CD4-positive, alpha-beta memory T cell (primary cell): Measurements from ENCODE around the gene PREX1. TPM values are rescaled to one million over a fixed set of nuclear protein-coding genes. Genes with fewer than 3 reads are reported as not detected.

Experiments
- CTCF ChIA-PET: fragments of 350-600 bp; sonication (Branson Sonifier 250); formaldehyde crosslinking; loops from one replicate; lab custom pipeline; 2021; ENCODE audit warnings: inconsistent platforms; ENCODE audit not compliant: partially characterized antibody; lab: Charles Lee
- POLR2A ChIA-PET: fragments of 350-600 bp; sonication (Branson Sonifier 250); formaldehyde crosslinking; loops from one replicate; lab custom pipeline; 2021; ENCODE audit not compliant: partially characterized antibody; lab: Charles Lee
- DNase-seq, 5 donors: peaks; one replicate each; pipeline versions ENCODE4 v3.0.0 to v3.0.0-alpha.2; 2020 to 2022; ENCODE audit warnings: mixed read lengths in 1 of 5
- H3K27ac ChIP-seq: one replicate; pipeline ENCODE4 v1.7.0; 2013; ENCODE audit warnings: low read depth, low read length
- H3K27me3 ChIP-seq: 2 replicates; pipeline ENCODE4 v1.7.0; 2013; ENCODE audit warnings: mild to moderate bottlenecking, low read length, moderate library complexity; ENCODE audit not compliant: insufficient read depth
- H3K36me3 ChIP-seq: 2 replicates; pipeline ENCODE4 v1.7.0; 2013; ENCODE audit warnings: mild to moderate bottlenecking, low read length, moderate library complexity; ENCODE audit not compliant: insufficient read depth
- H3K4me1 ChIP-seq: 2 replicates; pipeline ENCODE4 v1.7.0; 2013; ENCODE audit warnings: mild to moderate bottlenecking, low read length, moderate library complexity; ENCODE audit not compliant: insufficient read depth
- H3K4me3 ChIP-seq, 2 donors: one replicate each; pipeline ENCODE4 v1.7.0; 2013; ENCODE audit warnings: low read length in 2 of 2, mild to moderate bottlenecking in 1 of 2
- H3K9me3 ChIP-seq, 2 donors: one replicate each; pipeline ENCODE4 v1.7.0; 2013; ENCODE audit warnings: low read length in 2 of 2, control low read depth in 1 of 2; ENCODE audit not compliant: control insufficient read depth in 1 of 2
- H3K27ac Mint-ChIP-seq, 7 donors: one replicate each; pipeline ENCODE4 v1.8.0; 2020 to 2021; ENCODE audit warnings: mixed read lengths in 7 of 7, mild to moderate bottlenecking in 6 of 7, inconsistent platforms in 3 of 7, moderate library complexity in 3 of 7
- H3K27me3 Mint-ChIP-seq, 2 donors: one replicate each; pipeline ENCODE4 v1.8.0; 2020 to 2021; ENCODE audit warnings: mixed read lengths in 2 of 2
- H3K36me3 Mint-ChIP-seq, 2 donors: one replicate each; pipeline ENCODE4 v1.8.0; 2020 to 2021; ENCODE audit warnings: mixed read lengths in 2 of 2, inconsistent platforms in 1 of 2, mild to moderate bottlenecking in 1 of 2
- H3K4me1 Mint-ChIP-seq, 4 donors: one replicate each; pipeline ENCODE4 v1.8.0; 2020 to 2021; ENCODE audit warnings: mixed read lengths in 4 of 4, mild to moderate bottlenecking in 1 of 4
- H3K4me3 Mint-ChIP-seq, 8 donors: one replicate each; pipeline ENCODE4 v1.8.0; 2020 to 2021; ENCODE audit warnings: mixed read lengths in 8 of 8, mild to moderate bottlenecking in 7 of 8, moderate library complexity in 6 of 8, inconsistent platforms in 3 of 8
- H3K9me3 Mint-ChIP-seq, 8 donors: one replicate each; pipeline ENCODE4 v1.8.0; 2020 to 2021; ENCODE audit warnings: mixed read lengths in 8 of 8, mild to moderate bottlenecking in 5 of 8, inconsistent platforms in 3 of 8, moderate library complexity in 1 of 8
- intact Hi-C: fragments of 100-400 bp; cut with micrococcal nuclease; formaldehyde crosslinking; loops from one replicate; pipeline ENCODE4 v1.15.1; 2023
- polyA plus RNA-seq, 2 donors: library from polyadenylated mRNA; unstranded; fragments of 300-500 nt; fragmentation: Illumina TruSeq; gene quantifications; one replicate each; pipeline ENCODE4 v1.2.3, GENCODE V29; 2021
- total RNA-seq, 2 experiments: library from RNA; stranded (reverse); gene quantifications; one replicate each; pipeline ENCODE4 v1.2.3, GENCODE V29; 2021

Gene PREX1
- total and polyA plus RNA-seq, 4 experiments from 2014 or later: 10.6 to 165 (median 122) TPM

- peaks cover 59 to 74% of the 10 kb centered on the region in 2 donors for H3K36me3 Mint-ChIP-seq
- no peaks in the 10 kb centered on the region for H3K9me3 Mint-ChIP-seq
- peak overlapping the region in 6 of 7 donors; percentile 17 to 90 (median 64) for H3K27ac Mint-ChIP-seq
- no peak for DNase-seq
- H3K4me3 ChIP-seq: no peak overlapping the region
- no peaks in the 10 kb centered on the region for H3K27me3 ChIP-seq
- ChIA-PET CTCF (interaction anchor here (1.0 to 2.1 kb wide), 2 partner anchors 9 to 66 kb away, joined by 4 to 5 read pairs; no protein-coding TSS in a partner anchor), POLR2A (interaction anchor here (0.9 to 1.1 kb wide), 2 partner anchors 39 to 99 kb away, joined by 3 read pairs; no protein-coding TSS in a partner anchor)
- H3K27me3 Mint-ChIP-seq: no peaks in the 10 kb centered on the region
- no peak overlapping the region for H3K27ac ChIP-seq
- no peaks in the 10 kb centered on the region for H3K9me3 ChIP-seq
- H3K36me3 ChIP-seq: peaks cover 36% of the 10 kb centered on the region
- intact Hi-C loops: no loop called here
- H3K4me1 Mint-ChIP-seq: peaks cover 60 to 92% (median 73%) of the 10 kb centered on the region in 4 donors
- H3K4me3 Mint-ChIP-seq: peak overlapping the region in 1 of 8 donors; percentile 40
- peaks cover 63% of the 10 kb centered on the region for H3K4me1 ChIP-seq
These were observed 104.2 kb downstream of the PREX1 start for GRCh38 chr20:48723308-48724264.

- Histone ChIP-seq H3K4me3 (no peak overlapping the region), H3K27me3 (no peaks in the 10 kb centered on the region), H3K27ac (no peak overlapping the region), H3K4me1 (peaks cover 71% of the 10 kb centered on the region), H3K36me3 (peaks cover 36% of the 10 kb centered on the region), H3K9me3 (no peaks in the 10 kb centered on the region)
- intact Hi-C loops: no loop called here
- Mint-ChIP-seq H3K27ac (peak overlapping the region in 5 of 7 donors; percentile 23 to 90 (median 80)), H3K27me3 (no peaks in the 10 kb centered on the region), H3K4me3 (peak overlapping the region in 1 of 8 donors; percentile 71), H3K36me3 (peaks cover 56 to 69% of the 10 kb centered on the region in 2 donors), H3K9me3 (no peaks in the 10 kb centered on the region), H3K4me1 (peaks cover 63 to 94% (median 77%) of the 10 kb centered on the region in 4 donors)
- ChIA-PET POLR2A (interaction anchor here (0.6 to 2.0 kb wide), 3 partner anchors 11 to 100 kb away, joined by 3 to 5 read pairs (median 3); no protein-coding TSS in a partner anchor), CTCF (interaction anchor here (0.7 to 1.0 kb wide), 2 partner anchors 65 to 182 kb away, joined by 3 to 4 read pairs; no protein-coding TSS in a partner anchor)
- no peak for DNase-seq
These were observed 105.0 kb downstream of the PREX1 start for GRCh38 chr20:48722737-48723191.

- H3K4me3 Mint-ChIP-seq: peak overlapping the region in 6 of 8 donors; percentile 1 to 71 (median 54)
- ChIA-PET POLR2A (interaction anchor here (0.6 to 2.0 kb wide), 3 partner anchors 11 to 101 kb away, joined by 3 to 5 read pairs (median 3); no protein-coding TSS in a partner anchor), CTCF (interaction anchor here (0.7 to 1.0 kb wide), 2 partner anchors 64 to 183 kb away, joined by 3 to 4 read pairs; no protein-coding TSS in a partner anchor)
- H3K27ac Mint-ChIP-seq: peak overlapping the region; percentile 23 to 90 (median 64)
- H3K27me3 Mint-ChIP-seq: no peaks in the 10 kb centered on the region
- Histone ChIP-seq H3K27ac (no peak overlapping the region), H3K4me1 (peaks cover 77% of the 10 kb centered on the region), H3K36me3 (peaks cover 36% of the 10 kb centered on the region), H3K4me3 (no peak overlapping the region), H3K27me3 (no peaks in the 10 kb centered on the region), H3K9me3 (no peaks in the 10 kb centered on the region)
- DNase-seq: no peak
- H3K4me1 Mint-ChIP-seq: peaks cover 67 to 95% (median 79%) of the 10 kb centered on the region in 4 donors
- intact Hi-C loops: no loop called here
- no peaks in the 10 kb centered on the region for H3K9me3 Mint-ChIP-seq
- H3K36me3 Mint-ChIP-seq: peaks cover 54 to 68% of the 10 kb centered on the region in 2 donors
These were observed 105.6 kb downstream of the PREX1 start for GRCh38 chr20:48722002-48722731.

GRCh38 chr20:48721324-48722001, 106.3 kb downstream of the PREX1 start:
- Histone ChIP-seq H3K9me3 (no peaks in the 10 kb centered on the region), H3K4me1 (peaks cover 80% of the 10 kb centered on the region), H3K4me3 (no peak overlapping the region), H3K36me3 (peaks cover 32% of the 10 kb centered on the region), H3K27ac (no peak overlapping the region), H3K27me3 (no peaks in the 10 kb centered on the region)
- POLR2A ChIA-PET: interaction anchor here (0.7 to 2.0 kb wide), 3 partner anchors 30 to 97 kb away, joined by 3 to 5 read pairs (median 3); no protein-coding TSS in a partner anchor
- H3K27ac Mint-ChIP-seq: peak overlapping the region; percentile 64 to 95 (median 90)
- peak overlapping the region in 6 of 8 donors; percentile 0 to 83 (median 40) for H3K4me3 Mint-ChIP-seq
- peaks cover 51 to 61% of the 10 kb centered on the region in 2 donors for H3K36me3 Mint-ChIP-seq
- intact Hi-C loops: no loop called here
- no peaks in the 10 kb centered on the region for H3K27me3 Mint-ChIP-seq
- CTCF ChIA-PET: interaction anchor here (0.8 kb wide), 1 partner anchor 184 kb away, joined by 3 read pairs; no protein-coding TSS in a partner anchor
- peaks cover 73 to 97% (median 85%) of the 10 kb centered on the region in 4 donors for H3K4me1 Mint-ChIP-seq
- H3K9me3 Mint-ChIP-seq: peaks cover 0 to 2% (median 0%) of the 10 kb centered on the region in 8 donors
- no peak for DNase-seq

- H3K4me1 Mint-ChIP-seq: peaks cover 80 to 99% (median 89%) of the 10 kb centered on the region in 4 donors
- ChIA-PET CTCF (interaction anchor here (0.8 kb wide), 1 partner anchor 185 kb away, joined by 3 read pairs; no protein-coding TSS in a partner anchor), POLR2A (interaction anchor here (0.7 to 2.4 kb wide), 5 partner anchors 31 to 110 kb away, joined by 3 to 12 read pairs (median 4); no protein-coding TSS in a partner anchor)
- Histone ChIP-seq H3K4me3 (no peak overlapping the region), H3K36me3 (peaks cover 21% of the 10 kb centered on the region), H3K27ac (no peak overlapping the region), H3K27me3 (no peaks in the 10 kb centered on the region), H3K4me1 (peaks cover 89% of the 10 kb centered on the region), H3K9me3 (no peaks in the 10 kb centered on the region)
- intact Hi-C loops: no loop called here
- H3K27ac Mint-ChIP-seq: peak overlapping the region; percentile 90 to 95 (median 92)
- H3K9me3 Mint-ChIP-seq: peaks cover 0 to 4% (median 0%) of the 10 kb centered on the region in 8 donors
- H3K27me3 Mint-ChIP-seq: no peaks in the 10 kb centered on the region
- no peak for DNase-seq
- peaks cover 42 to 54% of the 10 kb centered on the region in 2 donors for H3K36me3 Mint-ChIP-seq
- peak overlapping the region; percentile 26 to 83 (median 76) for H3K4me3 Mint-ChIP-seq
These were observed 107.4 kb downstream of the PREX1 start for GRCh38 chr20:48720256-48720985.
